Neural crest cell (in vitro differentiated cells): Measurements from ENCODE around the gene SMIM45.

Source experiments
- DNase-seq: peaks from one replicate; pipeline ENCODE4 v3.0.0; 2021; ENCODE audit warnings: low read depth, mixed read lengths, low spot score
- H3K27ac Mint-ChIP-seq: one replicate; pipeline ENCODE4 v1.8.0; 2021; ENCODE audit warnings: mild to moderate bottlenecking, mixed read lengths; ENCODE audit not compliant: unreplicated experiment
- H3K27me3 Mint-ChIP-seq: 2 replicates; pipeline ENCODE4 v1.8.0; 2021; ENCODE audit warnings: low read depth, mild to moderate bottlenecking, mixed read lengths
- H3K36me3 Mint-ChIP-seq: 2 replicates; pipeline ENCODE4 v1.8.0; 2021; ENCODE audit warnings: low read depth, mild to moderate bottlenecking, mixed read lengths
- H3K4me1 Mint-ChIP-seq: 2 replicates; pipeline ENCODE4 v1.8.0; 2021; ENCODE audit warnings: mixed read lengths
- H3K4me3 Mint-ChIP-seq: one replicate; pipeline ENCODE4 v1.8.0; 2021; ENCODE audit warnings: mild to moderate bottlenecking, mixed read lengths
- H3K9me3 Mint-ChIP-seq: 2 replicates; pipeline ENCODE4 v1.8.0; 2021; ENCODE audit warnings: mixed read lengths
- CTCF ChIP-seq: fragments of 200-600 bp; sonication (generic); conservative IDR thresholded peaks from 2 replicates; pipeline ENCODE4 v1.5.0; 2021; ENCODE audit warnings: antibody characterized with exemption, mild to moderate bottlenecking

Gene SMIM45

GRCh38 chr22:41951898-41952474, at the start of gene SMIM45:
Gene SMIM45 (plus strand): TSS chr22:41952150.
- peak; percentile 45 for DNase-seq
- H3K4me3 Mint-ChIP-seq: peak within 1 kb of the TSS; percentile 52

GRCh38 chr22:41902932-41903421, 49.0 kb upstream of the SMIM45 start:
- H3K4me1 Mint-ChIP-seq: no peaks in the 10 kb centered on the region
- H3K27me3 Mint-ChIP-seq: peaks cover 12% of the 10 kb centered on the region
- no peaks in the 10 kb centered on the region for H3K9me3 Mint-ChIP-seq
- H3K27ac Mint-ChIP-seq: no peak overlapping the region
- no peak for DNase-seq
- TF ChIP-seq CTCF: no peak
- no peak overlapping the region for H3K4me3 Mint-ChIP-seq
- H3K36me3 Mint-ChIP-seq: peaks cover 8% of the 10 kb centered on the region

More at GRCh38 chr22:41951898-41952474, at the start of gene SMIM45:
- Mint-ChIP-seq H3K27ac (peak within 1 kb of the TSS; percentile 97), H3K4me1 (peaks cover 41% of the 10 kb centered on the region), H3K27me3 (no peaks in the 10 kb centered on the region), H3K9me3 (no peaks in the 10 kb centered on the region), H3K36me3 (no peaks in the 10 kb centered on the region)
- no peak for TF ChIP-seq CTCF

GRCh38 chr22:41904450-41905410, 47.2 kb upstream of the SMIM45 start:
- Mint-ChIP-seq H3K9me3 (no peaks in the 10 kb centered on the region), H3K27ac (no peak overlapping the region), H3K4me3 (peak overlapping the region; percentile 31), H3K4me1 (peaks cover 4% of the 10 kb centered on the region), H3K27me3 (peaks cover 30% of the 10 kb centered on the region), H3K36me3 (peaks cover 10% of the 10 kb centered on the region)
- DNase-seq: no peak
- TF ChIP-seq CTCF: no peak

- Mint-ChIP-seq H3K4me1 (peaks cover 4% of the 10 kb centered on the region), H3K9me3 (no peaks in the 10 kb centered on the region), H3K36me3 (peaks cover 10% of the 10 kb centered on the region), H3K27me3 (peaks cover 34% of the 10 kb centered on the region), H3K27ac (no peak overlapping the region), H3K4me3 (no peak overlapping the region)
- TF ChIP-seq CTCF: no peak
- DNase-seq: no peak
Measured at GRCh38 chr22:41905411-41906202, 46.3 kb upstream of the SMIM45 start.

GRCh38 chr22:41906822-41907221, 45.1 kb upstream of the SMIM45 start:
- no peaks in the 10 kb centered on the region for H3K9me3 Mint-ChIP-seq
- no peak for TF ChIP-seq CTCF
- peaks cover 4% of the 10 kb centered on the region for H3K4me1 Mint-ChIP-seq
- no peak for DNase-seq
- no peak overlapping the region for H3K4me3 Mint-ChIP-seq
- H3K36me3 Mint-ChIP-seq: peaks cover 10% of the 10 kb centered on the region
- peaks cover 47% of the 10 kb centered on the region for H3K27me3 Mint-ChIP-seq
- H3K27ac Mint-ChIP-seq: no peak overlapping the region
